ENCODE measurements around the gene WDR93.
A peak's percentile ranks its signal among the peaks of the same experiment; 100 is the strongest.

GRCh38 chr15:89760303-89761008, 69.8 kb downstream of the WDR93 start:
- TF ChIP-seq CTCF (IDR thresholded peaks at IDR 0.05; ENCODE audit: low read depth, low read length) (peak; percentile 99), POLR2A (IDR thresholded peaks at IDR 0.05; ENCODE audit: extremely low read depth, insufficient read length) (no peak), MAX (IDR thresholded peaks at IDR 0.05; ENCODE audit: low read depth, low read length) (peak; percentile 65; the same call in 1 of the 2 replicates), MYC (IDR thresholded peaks at IDR 0.05; ENCODE audit: low read depth, low read length) (peak; percentile 65)
